GM18502 (cell line): ENCODE measurements around the gene KDF1.

Experiments
- ATAC-seq: cut with Tn5 transposase; IDR thresholded peaks from one replicate; pipeline ENCODE4 v1.9.1; 2021; ENCODE audit warnings: mild to moderate bottlenecking; ENCODE audit not compliant: unreplicated experiment, poor library complexity

KDF1 gene

GRCh38 chr1:26959722-26960624 is at the start of gene KDF1:
Gene KDF1, minus strand, starts transcription at chr1:26960468. Its CDS starts 8,088 bp downstream, at chr1:26952380.
- no peak for ATAC-seq

- ATAC-seq = no peak
Observed at GRCh38 chr1:27009601-27010197, 49.4 kb upstream of the KDF1 start.

- no peak for ATAC-seq
Observed at GRCh38 chr1:27007909-27008582, 47.8 kb upstream of the KDF1 start.

GRCh38 chr1:27006683-27007082 is 46.4 kb upstream of the KDF1 start:
- no peak for ATAC-seq

- no peak for ATAC-seq
Observed at GRCh38 chr1:27005648-27006496, 45.6 kb upstream of the KDF1 start.

- no peak for ATAC-seq
Observed at GRCh38 chr1:27005166-27005530, 44.9 kb upstream of the KDF1 start.

- ATAC-seq = no peak
Observed at GRCh38 chr1:27004471-27005165, 44.4 kb upstream of the KDF1 start.

- ATAC-seq = no peak
Observed at GRCh38 chr1:27003745-27004470, 43.6 kb upstream of the KDF1 start.

GRCh38 chr1:27001570-27002360 is 41.5 kb upstream of the KDF1 start:
- no peak for ATAC-seq

- ATAC-seq = no peak
Observed at GRCh38 chr1:27000817-27001460, 40.7 kb upstream of the KDF1 start.

- no peak for ATAC-seq
Observed at GRCh38 chr1:27000090-27000816, 40.0 kb upstream of the KDF1 start.

GRCh38 chr1:26999440-26999987 is 39.2 kb upstream of the KDF1 start:
- no peak for ATAC-seq

- no peak for ATAC-seq
Observed at GRCh38 chr1:26998429-26999300, 38.4 kb upstream of the KDF1 start.

- ATAC-seq = no peak
Observed at GRCh38 chr1:26996665-26997064, 36.4 kb upstream of the KDF1 start.

GRCh38 chr1:26996024-26996423 is 35.8 kb upstream of the KDF1 start:
- ATAC-seq = no peak
